ENCODE data around the gene DCLK2.

- TF ChIP-seq CTCF (IDR thresholded peaks at IDR 0.05; ENCODE audit: insufficient read depth, low read length, poor library complexity, severe bottlenecking) (no peak), EZH2phosphoT487 (conservative IDR thresholded peaks at IDR 0.05; ENCODE audit: low read length) (no peak)
Measured at GRCh38 chr4:150046728-150047217, 31.5 kb upstream of the DCLK2 start.

All from SU-DHL-6 (cell line).